Testis (tissue), 3 donors: ENCODE results near the gene P2RX6. TPM values are rescaled to one million over a fixed set of nuclear protein-coding genes. Genes with fewer than 3 reads are reported as not detected.
A peak's percentile ranks its signal among the peaks of the same experiment; 100 is the strongest.
"Not testable (repeated sequence)": the region's sequence is repeated elsewhere in the genome, so short reads cannot be mapped to it uniquely, and the experiment has no call there.

Source experiments
- DNase-seq: peaks from one replicate; pipeline ENCODE4 v3.0.0-alpha.2; 2019
- H3K27ac ChIP-seq, 2 donors: fragments of 200-600 bp; sonication (generic); one replicate each; pipeline ENCODE4 v1.5.1; 2019
- H3K27me3 ChIP-seq: fragments of 200-600 bp; sonication (generic); one replicate; pipeline ENCODE4 v1.5.1; 2019
- H3K36me3 ChIP-seq: fragments of 200-600 bp; sonication (generic); one replicate; pipeline ENCODE4 v1.5.1; 2017; ENCODE audit warnings: low read depth; ENCODE audit errors: missing control alignments
- H3K4me1 ChIP-seq: fragments of 200-600 bp; sonication (generic); one replicate; pipeline ENCODE4 v1.5.1; 2019
- H3K4me3 ChIP-seq, 2 donors: fragments of 200-600 bp; sonication (generic); one replicate each; pipeline ENCODE4 v1.5.1; 2017 to 2019
- H3K9me3 ChIP-seq: fragments of 200-600 bp; sonication (generic); one replicate; pipeline ENCODE4 v1.5.1; 2017
- POLR2A ChIP-seq: fragments of 450-650 bp; IDR thresholded peaks from one replicate; pipeline ENCODE4 v1.6.1; 2017; ENCODE audit warnings: antibody characterized with exemption, mild to moderate bottlenecking, moderate library complexity
- WGBS, 2 donors: methylation state at CpG; one replicate each; pipeline ENCODE4 v1.1.5; 2018; 5-methylcytosine and 5-hydroxymethylcytosine counted together
- intact Hi-C: fragments of 100-400 bp; cut with DNase I; formaldehyde crosslinking; loops from one replicate; pipeline ENCODE4 v1.15.1; 2023; ENCODE audit warnings: low total_unique reads
- polyA plus RNA-seq: library from polyadenylated mRNA; stranded (reverse); fragments of 350-450 nt; fragmentation: Illumina TruSeq; extraction: RNeasy Lipid Tissue Mini Kit (QIAGEN cat#74804); gene quantifications from one replicate; pipeline ENCODE4 v1.2.3, GENCODE V29; 2014; ENCODE audit warnings: low read depth, low replicate concordance; ENCODE audit not compliant: insufficient read depth
- total RNA-seq, 2 donors: library from RNA; depleted of rRNA; stranded (reverse); fragments of >200 nt; gene quantifications; one replicate each; pipeline ENCODE4 v1.2.3, GENCODE V29; 2016
- TF ChIP-seq, protein P1 (sequence below), 3 experiments: fragments of 450-650 bp in 2 of 3; fragments of 200-600 bp in 1 of 3; sonication (generic) in 1 of 3; IDR thresholded peaks; one replicate each; pipeline ENCODE4 v1.5.1; 2016 to 2019; ENCODE audit warnings: antibody characterized with exemption in 3 of 3, mild to moderate bottlenecking in 2 of 3, moderate library complexity in 1 of 3

Gene P2RX6
- total and polyA plus RNA-seq, 3 donors from 2014 or later = 5.2 to 24.0 (median 7.0) TPM

DNA sequence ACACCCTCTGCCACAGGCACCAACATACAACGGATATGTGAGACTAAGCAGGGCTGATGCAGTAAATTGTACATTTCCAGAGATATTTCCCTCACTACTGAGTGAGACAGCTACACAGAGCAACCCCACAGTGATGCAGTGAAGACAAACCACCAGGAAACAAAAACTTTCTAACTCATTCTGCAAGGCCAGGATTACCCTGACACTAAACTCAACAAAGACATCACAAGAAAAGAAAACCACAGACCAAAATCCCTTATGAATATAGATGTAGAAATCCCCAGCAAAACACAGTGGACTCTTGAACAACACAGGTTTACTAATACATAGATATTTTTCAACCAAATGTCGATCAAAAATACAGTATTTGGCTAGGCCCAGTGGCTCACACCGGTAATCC lies 18.9 kb downstream of the P2RX6 start:
- no peaks in the 10 kb centered on the region for H3K9me3 ChIP-seq
- 89 to 98% methylated on average over 3 of the region's 3 CpGs for WGBS, 2 donors
- peaks cover 33% of the 10 kb centered on the region for H3K4me1 ChIP-seq
- H3K27me3 ChIP-seq = no peaks in the 10 kb centered on the region
- no peak overlapping the region for H3K27ac ChIP-seq
- TF ChIP-seq POLR2A = no peak
- TF ChIP-seq, protein P1, sequence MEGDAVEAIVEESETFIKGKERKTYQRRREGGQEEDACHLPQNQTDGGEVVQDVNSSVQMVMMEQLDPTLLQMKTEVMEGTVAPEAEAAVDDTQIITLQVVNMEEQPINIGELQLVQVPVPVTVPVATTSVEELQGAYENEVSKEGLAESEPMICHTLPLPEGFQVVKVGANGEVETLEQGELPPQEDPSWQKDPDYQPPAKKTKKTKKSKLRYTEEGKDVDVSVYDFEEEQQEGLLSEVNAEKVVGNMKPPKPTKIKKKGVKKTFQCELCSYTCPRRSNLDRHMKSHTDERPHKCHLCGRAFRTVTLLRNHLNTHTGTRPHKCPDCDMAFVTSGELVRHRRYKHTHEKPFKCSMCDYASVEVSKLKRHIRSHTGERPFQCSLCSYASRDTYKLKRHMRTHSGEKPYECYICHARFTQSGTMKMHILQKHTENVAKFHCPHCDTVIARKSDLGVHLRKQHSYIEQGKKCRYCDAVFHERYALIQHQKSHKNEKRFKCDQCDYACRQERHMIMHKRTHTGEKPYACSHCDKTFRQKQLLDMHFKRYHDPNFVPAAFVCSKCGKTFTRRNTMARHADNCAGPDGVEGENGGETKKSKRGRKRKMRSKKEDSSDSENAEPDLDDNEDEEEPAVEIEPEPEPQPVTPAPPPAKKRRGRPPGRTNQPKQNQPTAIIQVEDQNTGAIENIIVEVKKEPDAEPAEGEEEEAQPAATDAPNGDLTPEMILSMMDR (IDR thresholded peaks at IDR 0.05) = no peak
- intact Hi-C loops = no loop called here
- H3K36me3 ChIP-seq = no peaks in the 10 kb centered on the region
- H3K4me3 ChIP-seq = no peak overlapping the region
- DNase-seq = no peak

DNA sequence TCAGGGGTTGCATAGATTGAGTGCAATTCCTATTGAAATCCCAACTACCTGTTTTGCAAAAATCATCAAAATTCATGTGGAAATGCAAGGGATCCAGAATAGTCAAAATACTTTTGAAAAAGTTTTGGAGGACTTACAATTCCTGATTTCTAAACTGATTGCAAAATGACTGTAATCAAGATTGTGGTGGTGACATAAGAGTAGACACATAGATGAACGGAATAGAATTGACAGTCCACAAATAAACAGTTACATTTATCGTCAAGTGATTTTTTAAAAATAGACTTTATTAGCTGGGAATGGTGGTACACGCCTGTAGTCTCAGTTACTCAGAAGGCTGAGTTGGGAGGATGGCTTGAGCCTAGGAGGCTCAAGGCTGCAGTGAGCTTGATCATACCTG lies 20.0 kb downstream of the P2RX6 start:
- H3K36me3 ChIP-seq = no peaks in the 10 kb centered on the region
- no peak overlapping the region for H3K4me3 ChIP-seq
- no peaks in the 10 kb centered on the region for H3K27me3 ChIP-seq
- no peak for TF ChIP-seq POLR2A
- TF ChIP-seq, protein P1 (IDR thresholded peaks at IDR 0.05) = no peak
- peaks cover 38% of the 10 kb centered on the region for H3K4me1 ChIP-seq
- DNase-seq = no peak
- intact Hi-C loops = no loop called here
- no peaks in the 10 kb centered on the region for H3K9me3 ChIP-seq
- H3K27ac ChIP-seq = no peak overlapping the region
- 77 to 85% methylated on average over 3 of the region's 3 CpGs for WGBS, 2 donors

DNA sequence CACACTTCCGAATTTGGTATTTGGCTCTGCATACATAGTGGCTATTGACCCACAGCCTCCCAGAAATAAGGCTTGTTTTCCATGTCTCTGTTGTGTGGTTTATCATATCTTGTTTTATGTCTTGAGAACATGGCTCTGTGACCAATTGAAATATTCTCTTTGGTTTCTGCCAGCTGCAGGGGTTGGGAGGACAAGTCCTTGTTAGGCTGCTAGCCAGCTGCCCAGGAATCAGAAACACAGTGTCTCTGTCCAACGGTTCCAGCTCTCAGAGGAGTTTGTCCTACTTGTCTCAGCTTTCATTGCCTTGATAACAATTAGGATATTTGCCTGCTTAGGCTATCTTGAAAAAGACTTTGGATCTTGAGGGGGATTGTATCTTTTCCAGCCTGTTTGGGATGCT lies 23.4 kb downstream of the P2RX6 start:
- intact Hi-C loops = no loop called here
- Histone ChIP-seq H3K9me3 (no peaks in the 10 kb centered on the region), H3K4me1 (peaks cover 29% of the 10 kb centered on the region), H3K4me3 (no peak overlapping the region), H3K36me3 (no peaks in the 10 kb centered on the region), H3K27me3 (no peaks in the 10 kb centered on the region), H3K27ac (peak overlapping the region; percentile 60 to 68)
- TF ChIP-seq, protein P1 (IDR thresholded peaks at IDR 0.05) = no peak
- no peak for TF ChIP-seq POLR2A
- 20 to 32% methylated on average over 2 of the region's 2 CpGs for WGBS, 2 donors
- DNase-seq = peak; percentile 85

DNA sequence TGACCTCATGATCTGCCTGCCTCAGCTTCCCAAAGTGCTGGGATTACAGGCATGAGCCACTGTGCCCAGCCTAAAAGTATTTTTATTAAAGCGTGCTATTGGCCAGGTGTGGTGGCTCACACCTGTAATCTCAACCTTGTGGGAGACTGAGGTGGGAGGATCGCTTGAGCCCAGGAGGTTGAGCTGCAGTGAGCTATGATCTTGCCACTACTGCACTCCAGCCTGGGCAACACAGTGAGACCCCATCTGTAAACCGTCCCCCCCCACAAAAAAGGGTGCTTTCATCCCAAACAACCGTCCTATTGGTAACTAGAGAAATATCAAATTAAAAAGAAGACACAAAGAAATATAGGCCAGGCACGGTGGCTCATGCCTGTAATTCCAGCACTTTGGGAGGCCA lies 24.2 kb downstream of the P2RX6 start:
- H3K36me3 ChIP-seq, H3K27me3 ChIP-seq, H3K4me3 ChIP-seq, DNase-seq, H3K9me3 ChIP-seq, intact Hi-C loops: not testable (repeated sequence)
- WGBS, 2 donors = 84 to 93% methylated on average over 5 of the region's 5 CpGs
- H3K27ac ChIP-seq = peak overlapping the region; percentile 50 to 65
- peaks cover 34% of the 10 kb centered on the region for H3K4me1 ChIP-seq

DNA sequence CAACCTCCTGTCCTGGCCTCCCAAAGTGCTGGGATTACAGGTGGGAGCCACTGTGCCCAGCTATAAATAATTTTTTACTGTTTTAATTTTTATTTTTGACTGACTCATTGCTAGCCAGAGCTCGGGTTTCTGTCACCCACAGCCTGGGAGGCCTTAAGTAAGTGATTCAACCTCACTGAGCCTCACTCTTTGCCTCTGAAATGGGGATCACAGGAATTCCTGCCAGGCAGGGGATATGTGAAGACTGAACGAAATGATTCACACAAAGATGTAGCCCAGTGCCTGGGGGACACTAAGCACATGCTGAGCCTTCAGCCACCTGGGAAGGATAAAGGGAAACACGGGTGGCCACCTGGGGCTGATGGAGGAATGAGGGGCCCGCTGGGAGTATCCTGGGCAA lies 27.0 kb downstream of the P2RX6 start:
- TF ChIP-seq, protein P1 (IDR thresholded peaks at IDR 0.05) = no peak
- TF ChIP-seq POLR2A = no peak
- WGBS, 2 donors = 88% methylated on average over 4 of the region's 4 CpGs
- no peak overlapping the region for H3K27ac ChIP-seq
- intact Hi-C loops = no loop called here
- no peaks in the 10 kb centered on the region for H3K9me3 ChIP-seq
- DNase-seq = no peak
- H3K36me3 ChIP-seq = no peaks in the 10 kb centered on the region
- H3K4me3 ChIP-seq = no peak overlapping the region
- peaks cover 44% of the 10 kb centered on the region for H3K4me1 ChIP-seq
- H3K27me3 ChIP-seq = no peaks in the 10 kb centered on the region
